Measurements from ENCODE around the gene SEC23B. TPM values are rescaled to one million over a fixed set of nuclear protein-coding genes. Genes with fewer than 3 reads are reported as not detected.

SEC23B gene
- total RNA-seq, 1 experiment from 2014 or later = 61.3 TPM

DNA sequence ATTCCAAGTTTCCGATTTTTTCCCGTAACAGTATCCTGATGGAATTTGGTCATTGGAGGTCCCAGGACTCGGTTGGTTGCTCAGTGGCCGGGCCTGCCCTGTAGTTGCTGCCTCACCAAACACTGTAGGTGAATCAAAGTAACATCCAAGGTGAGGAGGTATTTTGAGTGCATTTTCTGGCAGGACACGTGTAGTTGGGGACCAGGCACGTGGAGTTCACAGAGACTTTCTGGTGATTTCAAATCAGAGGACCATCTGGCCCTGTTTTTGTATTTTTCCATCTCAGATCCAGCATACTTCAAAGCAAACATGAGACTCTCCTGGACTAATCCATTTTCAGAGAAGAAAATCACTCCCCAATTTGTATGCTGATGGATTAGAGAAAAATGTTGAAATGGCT is 70.2 kb downstream of the SEC23B start:
- H3K27me3 ChIP-seq (ENCODE audit: control insufficient read depth, insufficient read depth, low read length) = no peaks in the 10 kb centered on the region
- DNase-seq (ENCODE audit: low read depth, low spot score) = no peak
- H3K27ac ChIP-seq (ENCODE audit: low read length) = no peak overlapping the region
- in situ Hi-C loops (cut with HindIII; ENCODE audit: low pct_unique_long_range_greater_than_20kb, low sequenced_read_pairs) = no loop called here
- no peaks in the 10 kb centered on the region for H3K36me3 ChIP-seq (ENCODE audit: control insufficient read depth, insufficient read depth, low read length)
- ATAC-seq = no peak
- H3K4me1 ChIP-seq (ENCODE audit: control insufficient read depth, insufficient read depth, low read length) = no peaks in the 10 kb centered on the region
- ChIA-PET POLR2A (interaction anchor here (0.7 kb wide), 1 partner anchor 10 kb away, joined by 7 read pairs; no protein-coding TSS in a partner anchor), CTCF (no interaction called here)
- H3K4me3 ChIP-seq (ENCODE audit: low read depth in 2 of 2, low read length in 2 of 2) = no peak overlapping the region
- TF ChIP-seq, protein P1, sequence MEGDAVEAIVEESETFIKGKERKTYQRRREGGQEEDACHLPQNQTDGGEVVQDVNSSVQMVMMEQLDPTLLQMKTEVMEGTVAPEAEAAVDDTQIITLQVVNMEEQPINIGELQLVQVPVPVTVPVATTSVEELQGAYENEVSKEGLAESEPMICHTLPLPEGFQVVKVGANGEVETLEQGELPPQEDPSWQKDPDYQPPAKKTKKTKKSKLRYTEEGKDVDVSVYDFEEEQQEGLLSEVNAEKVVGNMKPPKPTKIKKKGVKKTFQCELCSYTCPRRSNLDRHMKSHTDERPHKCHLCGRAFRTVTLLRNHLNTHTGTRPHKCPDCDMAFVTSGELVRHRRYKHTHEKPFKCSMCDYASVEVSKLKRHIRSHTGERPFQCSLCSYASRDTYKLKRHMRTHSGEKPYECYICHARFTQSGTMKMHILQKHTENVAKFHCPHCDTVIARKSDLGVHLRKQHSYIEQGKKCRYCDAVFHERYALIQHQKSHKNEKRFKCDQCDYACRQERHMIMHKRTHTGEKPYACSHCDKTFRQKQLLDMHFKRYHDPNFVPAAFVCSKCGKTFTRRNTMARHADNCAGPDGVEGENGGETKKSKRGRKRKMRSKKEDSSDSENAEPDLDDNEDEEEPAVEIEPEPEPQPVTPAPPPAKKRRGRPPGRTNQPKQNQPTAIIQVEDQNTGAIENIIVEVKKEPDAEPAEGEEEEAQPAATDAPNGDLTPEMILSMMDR (IDR thresholded peaks at IDR 0.05) = no peak
- TF ChIP-seq SIN3A (IDR thresholded peaks at IDR 0.05; ENCODE audit: borderline replicate concordance, insufficient read depth, low read depth, low read length) = no peak
- no peak for TF ChIP-seq TCF7L2 (IDR thresholded peaks at IDR 0.05; ENCODE audit: low read depth, low read length)
- TF ChIP-seq, protein P2, sequence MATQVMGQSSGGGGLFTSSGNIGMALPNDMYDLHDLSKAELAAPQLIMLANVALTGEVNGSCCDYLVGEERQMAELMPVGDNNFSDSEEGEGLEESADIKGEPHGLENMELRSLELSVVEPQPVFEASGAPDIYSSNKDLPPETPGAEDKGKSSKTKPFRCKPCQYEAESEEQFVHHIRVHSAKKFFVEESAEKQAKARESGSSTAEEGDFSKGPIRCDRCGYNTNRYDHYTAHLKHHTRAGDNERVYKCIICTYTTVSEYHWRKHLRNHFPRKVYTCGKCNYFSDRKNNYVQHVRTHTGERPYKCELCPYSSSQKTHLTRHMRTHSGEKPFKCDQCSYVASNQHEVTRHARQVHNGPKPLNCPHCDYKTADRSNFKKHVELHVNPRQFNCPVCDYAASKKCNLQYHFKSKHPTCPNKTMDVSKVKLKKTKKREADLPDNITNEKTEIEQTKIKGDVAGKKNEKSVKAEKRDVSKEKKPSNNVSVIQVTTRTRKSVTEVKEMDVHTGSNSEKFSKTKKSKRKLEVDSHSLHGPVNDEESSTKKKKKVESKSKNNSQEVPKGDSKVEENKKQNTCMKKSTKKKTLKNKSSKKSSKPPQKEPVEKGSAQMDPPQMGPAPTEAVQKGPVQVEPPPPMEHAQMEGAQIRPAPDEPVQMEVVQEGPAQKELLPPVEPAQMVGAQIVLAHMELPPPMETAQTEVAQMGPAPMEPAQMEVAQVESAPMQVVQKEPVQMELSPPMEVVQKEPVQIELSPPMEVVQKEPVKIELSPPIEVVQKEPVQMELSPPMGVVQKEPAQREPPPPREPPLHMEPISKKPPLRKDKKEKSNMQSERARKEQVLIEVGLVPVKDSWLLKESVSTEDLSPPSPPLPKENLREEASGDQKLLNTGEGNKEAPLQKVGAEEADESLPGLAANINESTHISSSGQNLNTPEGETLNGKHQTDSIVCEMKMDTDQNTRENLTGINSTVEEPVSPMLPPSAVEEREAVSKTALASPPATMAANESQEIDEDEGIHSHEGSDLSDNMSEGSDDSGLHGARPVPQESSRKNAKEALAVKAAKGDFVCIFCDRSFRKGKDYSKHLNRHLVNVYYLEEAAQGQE (IDR thresholded peaks at IDR 0.05; ENCODE audit: insufficient read depth in 1 of 2, low read depth in 2 of 2, low read length in 1 of 2) = no peak
- no peak for TF ChIP-seq POLR2AphosphoS5 (IDR thresholded peaks at IDR 0.05; ENCODE audit: low read depth, low read length)
- no peaks in the 10 kb centered on the region for H3K9me3 ChIP-seq (ENCODE audit: control insufficient read depth, insufficient read depth, low read depth, low read length)
- BruUV-seq (replicated peaks) = no TSS peak
- intact Hi-C loops (cut with micrococcal nuclease; ENCODE audit: unreplicated experiment) = no loop called here

- TF ChIP-seq, protein P1 (IDR thresholded peaks at IDR 0.05) = no peak
- TF ChIP-seq TCF7L2 (IDR thresholded peaks at IDR 0.05; ENCODE audit: low read depth, low read length) (no peak), SIN3A (IDR thresholded peaks at IDR 0.05; ENCODE audit: borderline replicate concordance, insufficient read depth, low read depth, low read length) (no peak), POLR2AphosphoS5 (IDR thresholded peaks at IDR 0.05; ENCODE audit: low read depth, low read length) (no peak)
- TF ChIP-seq, protein P2 (IDR thresholded peaks at IDR 0.05; ENCODE audit: insufficient read depth in 1 of 2, low read depth in 2 of 2, low read length in 1 of 2) = no peak
- ChIA-PET POLR2A (no interaction called here), CTCF (no interaction called here)
- no peak overlapping the region for H3K4me3 ChIP-seq (ENCODE audit: low read depth in 2 of 2, low read length in 2 of 2)
- BruUV-seq (replicated peaks) = no TSS peak
- ATAC-seq = no peak
- no peaks in the 10 kb centered on the region for H3K9me3 ChIP-seq (ENCODE audit: control insufficient read depth, insufficient read depth, low read depth, low read length)
- in situ Hi-C loops (cut with HindIII; ENCODE audit: low pct_unique_long_range_greater_than_20kb, low sequenced_read_pairs) = no loop called here
- H3K27me3 ChIP-seq (ENCODE audit: control insufficient read depth, insufficient read depth, low read length) = no peaks in the 10 kb centered on the region
- no peak overlapping the region for H3K27ac ChIP-seq (ENCODE audit: low read length)
- intact Hi-C loops (cut with micrococcal nuclease; ENCODE audit: unreplicated experiment) = no loop called here
- DNase-seq (ENCODE audit: low read depth, low spot score) = no peak
- no peaks in the 10 kb centered on the region for H3K4me1 ChIP-seq (ENCODE audit: control insufficient read depth, insufficient read depth, low read length)
- no peaks in the 10 kb centered on the region for H3K36me3 ChIP-seq (ENCODE audit: control insufficient read depth, insufficient read depth, low read length)
Observed at GRCh38 chr20:18578581-18578980, 70.8 kb downstream of the SEC23B start.
